GM12878 (cell line): ENCODE data around the gene COL24A1. TPM values are rescaled to one million over a fixed set of nuclear protein-coding genes. Genes with fewer than 3 reads are reported as not detected.

Experiments
- ATAC-seq: fragments of 200-7000 bp; cut with Tn5 transposase; 3 replicates; pipeline ENCODE4 v1.9.1; 2020; ENCODE audit warnings: mild to moderate bottlenecking, moderate library complexity
- BruUV-seq: library from RNA; stranded (reverse); fragments of 400-500 nt; replicated peaks from 2 replicates; lab custom pipeline; 2021; lab: Mats Ljungman, UMichigan
- CTCF ChIA-PET: fragments of 300-600 bp; sonication (Branson Sonifier 250); formaldehyde crosslinking; extraction: SDS; loops from one replicate; lab custom pipeline; 2021; ENCODE audit warnings: inconsistent platforms; lab: Yijun Ruan, JAX
- POLR2A ChIA-PET: fragments of 350-600 bp; formaldehyde crosslinking; extraction: SDS; loops from one replicate; lab custom pipeline; 2021; ENCODE audit warnings: inconsistent platforms; lab: Charles Lee
- RAD21 ChIA-PET: fragments of 300-600 bp; sonication (Branson Sonifier 250); formaldehyde crosslinking; loops from one replicate; lab custom pipeline; 2023; ENCODE audit warnings: antibody characterized with exemption; ENCODE audit not compliant: unreplicated experiment; lab: Charles Lee
- SMC1A ChIA-PET: fragments of 300-600 bp; sonication (Branson Sonifier 250); formaldehyde crosslinking; loops from one replicate; lab custom pipeline; 2023; ENCODE audit not compliant: unreplicated experiment, uncharacterized antibody; lab: Charles Lee
- DNase-seq: peaks from one replicate; pipeline ENCODE4 v3.0.0-alpha.2; 2011; ENCODE audit warnings: low read depth, low spot score
- FAIRE-seq: peaks from 3 replicates; lab custom pipeline; 2011; peaks lifted over from hg19 to GRCh38; lab: Jason Lieb, UNC
- H2AFZ ChIP-seq: 2 replicates; pipeline ENCODE4 v1.6.0; 2011; ENCODE audit warnings: low read depth, low read length, control low read depth; ENCODE audit not compliant: control insufficient read depth
- H3K27ac ChIP-seq: 2 replicates; pipeline ENCODE4 v1.5.1; 2011; ENCODE audit warnings: control low read depth; ENCODE audit not compliant: control insufficient read depth, insufficient read depth
- H3K27me3 ChIP-seq, 2 experiments: replicated peaks in 1 of 2; 2 replicates each; pipeline versions ENCODE4 v1.6.0 to v1.6.1; 2011; ENCODE audit warnings: low read length in 1 of 2; ENCODE audit not compliant: control insufficient read depth in 2 of 2, insufficient read depth in 2 of 2
- H3K36me3 ChIP-seq, 2 experiments: 2 replicates each; pipeline ENCODE4 v1.5.1; 2011; ENCODE audit warnings: low read length in 1 of 2; ENCODE audit not compliant: control insufficient read depth in 2 of 2, insufficient read depth in 2 of 2
- H3K4me1 ChIP-seq: 2 replicates; pipeline ENCODE4 v1.6.1; 2011; ENCODE audit warnings: mild to moderate bottlenecking, low read length, moderate library complexity, mixed read lengths; ENCODE audit not compliant: control insufficient read depth, insufficient read depth
- H3K4me2 ChIP-seq: 2 replicates; pipeline ENCODE4 v1.6.0; 2011; ENCODE audit warnings: control low read depth; ENCODE audit not compliant: control insufficient read depth, insufficient read depth
- H3K4me3 ChIP-seq: fragments of 200-600 bp; sonication (generic); 2 replicates; pipeline ENCODE4 v1.5.1; 2016
- H3K79me2 ChIP-seq: 2 replicates; pipeline ENCODE4 v1.6.0; 2011; ENCODE audit warnings: low read length; ENCODE audit not compliant: control insufficient read depth, insufficient read depth
- H3K9ac ChIP-seq: 2 replicates; pipeline ENCODE4 v1.8.0; 2011; ENCODE audit warnings: low read length, control low read depth, mixed read lengths; ENCODE audit not compliant: control insufficient read depth, insufficient read depth
- H3K9me3 ChIP-seq: replicated peaks from 3 replicates; pipeline ENCODE4 v1.5.1; 2011; ENCODE audit warnings: mild to moderate bottlenecking, low read length; ENCODE audit not compliant: control insufficient read depth, insufficient read depth
- H4K20me1 ChIP-seq: 2 replicates; pipeline ENCODE4 v1.6.0; 2011; ENCODE audit not compliant: control insufficient read depth, insufficient read depth
- CBFB ChIP-seq: IDR thresholded peaks from 2 replicates; pipeline ENCODE4 v1.6.1; 2016; ENCODE audit warnings: antibody characterized with exemption, low read depth
- CREB1 ChIP-seq: IDR thresholded peaks from 2 replicates; pipeline ENCODE4 v1.6.1; 2012; ENCODE audit warnings: low read depth, mild to moderate bottlenecking, inconsistent platforms
- FOS ChIP-seq: IDR thresholded peaks from 3 replicates; pipeline ENCODE4 v1.6.1; 2011; ENCODE audit warnings: borderline replicate concordance; ENCODE audit not compliant: insufficient read length; ENCODE audit errors: extremely low read depth
- IKZF2 ChIP-seq, 2 experiments: fragments of 450-650 bp; IDR thresholded peaks; 2 replicates each; pipeline ENCODE4 v1.6.1; 2017; ENCODE audit warnings: mild to moderate bottlenecking in 2 of 2, moderate library complexity in 2 of 2
- KAT2A ChIP-seq: conservative IDR thresholded peaks from 2 replicates; pipeline ENCODE4 v1.6.1; 2011; ENCODE audit warnings: low read depth, low read length; ENCODE audit not compliant: control insufficient read depth
- NFIC ChIP-seq: IDR thresholded peaks from 2 replicates; pipeline ENCODE4 v1.6.1; 2012; ENCODE audit warnings: low read depth, mild to moderate bottlenecking, inconsistent platforms, low read length, moderate library complexity
- NFYB ChIP-seq: IDR thresholded peaks from 2 replicates; pipeline ENCODE4 v1.6.1; 2011; ENCODE audit warnings: low read depth, mild to moderate bottlenecking, low read length, improper control_type of control experiment, moderate library complexity; ENCODE audit not compliant: insufficient read depth
- NRF1 ChIP-seq: conservative IDR thresholded peaks from 2 replicates; pipeline ENCODE4 v1.6.1; 2011; ENCODE audit warnings: mild to moderate bottlenecking, low read depth, low read length, improper control_type of control experiment
- POLR2AphosphoS5 ChIP-seq: IDR thresholded peaks from 2 replicates; pipeline ENCODE4 v1.6.1; 2011; ENCODE audit warnings: mild to moderate bottlenecking, low read length, inconsistent platforms
- RAD21 ChIP-seq: IDR thresholded peaks from 2 replicates; pipeline ENCODE4 v1.6.1; 2011; ENCODE audit warnings: mild to moderate bottlenecking, low read depth, low read length, moderate library complexity; ENCODE audit not compliant: insufficient read depth
- RUNX3 ChIP-seq: IDR thresholded peaks from 2 replicates; pipeline ENCODE4 v1.6.1; 2012; ENCODE audit warnings: low read length, inconsistent platforms
- WGBS: methylation state at CpG from one replicate; pipeline ENCODE4 v1.1.6; 2016; ENCODE audit warnings: low lambda C conversion rate; ENCODE audit not compliant: insufficient replicate concordance, insufficient coverage; ENCODE audit errors: missing lambda C conversion rate; 5-methylcytosine and 5-hydroxymethylcytosine counted together
- in situ Hi-C: fragments of 300-500 bp; cut with MboI; formaldehyde crosslinking; loops from 9 replicates; pipeline ENCODE4 v1.14.3; 2018; ENCODE audit warnings: mixed read lengths
- intact Hi-C: fragments of 100-400 bp; cut with micrococcal nuclease; formaldehyde crosslinking; loops from one replicate; pipeline ENCODE4 v1.14.2; 2022; ENCODE audit not compliant: unreplicated experiment
- polyA plus RNA-seq, 11 experiments: library from polyadenylated mRNA; depleted of rRNA in 4 of 11; unstranded in 6 of 11; stranded (reverse) in 5 of 11; fragments of >200 nt; fragmentation: Nextera tagmentation in 4 of 11; fragmentation: Illumina TruSeq in 1 of 11; extraction: Ambion mirVana in 4 of 11; extraction: Trizol in 1 of 11; gene quantifications; 1 replicate in 1 of 11; 2 replicates in 10 of 11; pipeline versions ENCODE4 v1.2.1 to v1.2.3, GENCODE V29; 2011 to 2016; ENCODE audit warnings: inconsistent platforms in 2 of 11, missing spikeins in 2 of 11, low read depth in 1 of 11
- total RNA-seq, 4 experiments: library from RNA; depleted of rRNA in 3 of 4; stranded (reverse); fragments of >200 nt in 3 of 4; fragmentation: Illumina TruSeq in 1 of 4; extraction: Trizol in 1 of 4; gene quantifications; 2 replicates each; pipeline versions ENCODE4 v1.2.1 to v1.2.3, GENCODE V29; 2013 to 2021
- TF ChIP-seq, protein P1 (sequence below): fragments of 450-650 bp; IDR thresholded peaks from 2 replicates; pipeline ENCODE4 v1.6.1; 2016; ENCODE audit warnings: mild to moderate bottlenecking
- TF ChIP-seq, protein P2 (sequence below), 3 experiments: IDR thresholded peaks in 2 of 3; conservative IDR thresholded peaks in 1 of 3; 2 replicates each; pipeline ENCODE4 v1.5.1; 2011; ENCODE audit warnings: low read depth in 3 of 3, low read length in 3 of 3, mild to moderate bottlenecking in 3 of 3, control low read depth in 2 of 3, moderate library complexity in 2 of 3, inconsistent platforms in 1 of 3, mixed read lengths in 1 of 3; ENCODE audit not compliant: control insufficient read depth in 2 of 3, insufficient read depth in 1 of 3; ENCODE audit errors: extremely low read depth in 1 of 3

The COL24A1 gene
- total and polyA plus RNA-seq, 10 of the 15 experiments (the other 5 are each of a cell fraction or from before 2014, with no cell fraction given) = 0.19 to 4.1 (median 2.0) TPM

DNA sequence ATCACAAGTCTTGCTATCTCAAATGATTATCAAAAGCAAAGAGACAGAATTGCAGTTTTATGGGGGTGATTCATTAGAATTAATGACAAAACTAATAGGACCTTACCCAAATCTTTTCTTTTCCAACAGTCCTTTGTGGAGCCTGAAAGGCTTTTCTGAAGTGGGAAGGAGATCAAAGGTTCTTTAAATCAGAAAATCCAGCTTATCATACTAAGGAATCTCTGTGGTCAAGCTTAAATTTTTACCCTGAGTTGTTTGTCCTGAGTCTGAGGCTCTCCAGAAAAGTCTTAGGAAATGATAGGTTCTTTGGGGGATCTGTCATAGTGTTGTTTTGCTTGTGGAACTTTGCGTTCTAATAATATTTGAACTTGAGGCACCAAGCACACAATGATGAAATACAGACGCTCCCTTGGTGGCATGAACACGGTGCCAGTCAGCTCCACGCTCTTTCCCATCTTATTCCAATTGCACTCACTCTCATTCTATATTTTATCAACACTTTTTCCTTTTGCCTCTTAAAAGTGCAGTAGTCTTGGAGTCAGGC lies 38.0 kb upstream of the COL24A1 start:
- H3K36me3 ChIP-seq = no peaks in the 10 kb centered on the region
- H3K9me3 ChIP-seq = no peaks in the 10 kb centered on the region
- no peak overlapping the region for H2AFZ ChIP-seq
- in situ Hi-C loops (no loop called here), intact Hi-C loops (no loop called here)
- no peak for TF ChIP-seq POLR2AphosphoS5
- TF ChIP-seq IKZF2 (IDR thresholded peaks at IDR 0.05) = no peak
- TF ChIP-seq NFYB = no peak
- RAD21 ChIA-PET = no interaction called here
- H3K27me3 ChIP-seq = no peaks in the 10 kb centered on the region
- no TSS peak for BruUV-seq
- SMC1A ChIA-PET = interaction anchor here (1.2 kb wide), 1 partner anchor 8 kb away, joined by 3 read pairs; no protein-coding TSS in a partner anchor
- H3K4me1 ChIP-seq = no peaks in the 10 kb centered on the region
- CTCF ChIA-PET = no interaction called here
- WGBS = 66% methylated on average over 4 of the region's 4 CpGs
- POLR2A ChIA-PET = no interaction called here
- DNase-seq (no peak), FAIRE-seq (no peak), ATAC-seq (no peak)
- H3K4me2 ChIP-seq = no peak overlapping the region
- no peaks in the 10 kb centered on the region for H3K79me2 ChIP-seq
- no peak overlapping the region for H3K27ac ChIP-seq
- H3K4me3 ChIP-seq = no peak overlapping the region
- H3K9ac ChIP-seq = no peak overlapping the region
- no peaks in the 10 kb centered on the region for H4K20me1 ChIP-seq

DNA sequence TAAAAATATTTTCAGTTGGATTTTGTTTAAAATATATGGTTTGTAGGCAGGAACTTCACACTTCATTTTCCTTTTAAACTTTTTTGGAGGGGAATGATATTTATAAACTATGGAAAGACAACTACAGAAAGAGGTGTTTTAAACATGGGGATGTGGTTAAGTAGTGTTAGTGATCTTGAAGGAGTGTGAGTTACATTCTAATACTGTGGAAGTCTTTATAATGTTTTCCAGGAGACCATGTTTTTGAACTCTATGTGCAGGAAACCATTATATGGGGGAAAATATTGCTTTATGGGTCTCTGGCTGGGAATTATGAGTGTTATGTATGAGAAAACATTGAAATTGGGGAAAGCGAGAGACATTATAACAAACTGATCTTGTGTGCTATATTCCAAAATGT lies 35.8 kb upstream of the COL24A1 start:
- WGBS = 63% methylated on average over 1 of the region's 1 CpG
- no peak overlapping the region for H3K27ac ChIP-seq
- TF ChIP-seq KAT2A (no peak), RUNX3 (no peak), RAD21 (no peak), NFIC (no peak), NRF1 (no peak), POLR2AphosphoS5 (no peak), FOS (no peak), CBFB (no peak), CREB1 (no peak)
- TF ChIP-seq, protein P1, sequence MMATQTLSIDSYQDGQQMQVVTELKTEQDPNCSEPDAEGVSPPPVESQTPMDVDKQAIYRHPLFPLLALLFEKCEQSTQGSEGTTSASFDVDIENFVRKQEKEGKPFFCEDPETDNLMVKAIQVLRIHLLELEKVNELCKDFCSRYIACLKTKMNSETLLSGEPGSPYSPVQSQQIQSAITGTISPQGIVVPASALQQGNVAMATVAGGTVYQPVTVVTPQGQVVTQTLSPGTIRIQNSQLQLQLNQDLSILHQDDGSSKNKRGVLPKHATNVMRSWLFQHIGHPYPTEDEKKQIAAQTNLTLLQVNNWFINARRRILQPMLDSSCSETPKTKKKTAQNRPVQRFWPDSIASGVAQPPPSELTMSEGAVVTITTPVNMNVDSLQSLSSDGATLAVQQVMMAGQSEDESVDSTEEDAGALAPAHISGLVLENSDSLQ = no peak
- TF ChIP-seq, protein P2, sequence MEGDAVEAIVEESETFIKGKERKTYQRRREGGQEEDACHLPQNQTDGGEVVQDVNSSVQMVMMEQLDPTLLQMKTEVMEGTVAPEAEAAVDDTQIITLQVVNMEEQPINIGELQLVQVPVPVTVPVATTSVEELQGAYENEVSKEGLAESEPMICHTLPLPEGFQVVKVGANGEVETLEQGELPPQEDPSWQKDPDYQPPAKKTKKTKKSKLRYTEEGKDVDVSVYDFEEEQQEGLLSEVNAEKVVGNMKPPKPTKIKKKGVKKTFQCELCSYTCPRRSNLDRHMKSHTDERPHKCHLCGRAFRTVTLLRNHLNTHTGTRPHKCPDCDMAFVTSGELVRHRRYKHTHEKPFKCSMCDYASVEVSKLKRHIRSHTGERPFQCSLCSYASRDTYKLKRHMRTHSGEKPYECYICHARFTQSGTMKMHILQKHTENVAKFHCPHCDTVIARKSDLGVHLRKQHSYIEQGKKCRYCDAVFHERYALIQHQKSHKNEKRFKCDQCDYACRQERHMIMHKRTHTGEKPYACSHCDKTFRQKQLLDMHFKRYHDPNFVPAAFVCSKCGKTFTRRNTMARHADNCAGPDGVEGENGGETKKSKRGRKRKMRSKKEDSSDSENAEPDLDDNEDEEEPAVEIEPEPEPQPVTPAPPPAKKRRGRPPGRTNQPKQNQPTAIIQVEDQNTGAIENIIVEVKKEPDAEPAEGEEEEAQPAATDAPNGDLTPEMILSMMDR (IDR thresholded peaks at IDR 0.05 in 2 of 3, conservative IDR thresholded peaks at IDR 0.05 in 1 of 3; ENCODE audit: control insufficient read depth in 2 of 3, extremely low read depth in 1 of 3, insufficient read depth in 1 of 3, low read depth in 3 of 3, low read length in 3 of 3) = no peak

More for the DNA sequence above, 35.8 kb upstream of the COL24A1 start:
- no peak for DNase-seq
- Histone ChIP-seq H3K9me3 (no peaks in the 10 kb centered on the region), H3K27me3 (no peaks in the 10 kb centered on the region), H3K36me3 (no peaks in the 10 kb centered on the region), H3K79me2 (no peaks in the 10 kb centered on the region), H3K4me1 (no peaks in the 10 kb centered on the region), H3K4me3 (no peak overlapping the region), H2AFZ (no peak overlapping the region), H3K9ac (no peak overlapping the region), H4K20me1 (no peaks in the 10 kb centered on the region), H3K4me2 (no peak overlapping the region)
- SMC1A ChIA-PET = no interaction called here
- POLR2A ChIA-PET = no interaction called here
- intact Hi-C loops (no loop called here), in situ Hi-C loops (no loop called here)
- FAIRE-seq = no peak
- no TSS peak for BruUV-seq
- RAD21 ChIA-PET = no interaction called here
- no peak for ATAC-seq
- CTCF ChIA-PET = no interaction called here
